GM13976 (cell line): ENCODE measurements around the gene ADIG.

Experiments
- DNase-seq: peaks from one replicate; pipeline ENCODE4 v3.0.0; 2012; ENCODE audit warnings: low spot score
- in situ Hi-C: fragments of 300-500 bp; cut with MboI; formaldehyde crosslinking; loops from one replicate; pipeline ENCODE4 v1.12.0; 2022; ENCODE audit warnings: low sequenced_read_pairs, mixed read lengths, inconsistent platforms; ENCODE audit not compliant: unreplicated experiment
- TF ChIP-seq, protein P1 (sequence below): IDR thresholded peaks from 2 replicates; pipeline ENCODE4 v1.5.1; 2012; ENCODE audit warnings: borderline replicate concordance, mild to moderate bottlenecking; ENCODE audit not compliant: insufficient read depth; ENCODE audit errors: extremely low read depth, missing control alignments, control extremely low read depth

Gene ADIG

DNA sequence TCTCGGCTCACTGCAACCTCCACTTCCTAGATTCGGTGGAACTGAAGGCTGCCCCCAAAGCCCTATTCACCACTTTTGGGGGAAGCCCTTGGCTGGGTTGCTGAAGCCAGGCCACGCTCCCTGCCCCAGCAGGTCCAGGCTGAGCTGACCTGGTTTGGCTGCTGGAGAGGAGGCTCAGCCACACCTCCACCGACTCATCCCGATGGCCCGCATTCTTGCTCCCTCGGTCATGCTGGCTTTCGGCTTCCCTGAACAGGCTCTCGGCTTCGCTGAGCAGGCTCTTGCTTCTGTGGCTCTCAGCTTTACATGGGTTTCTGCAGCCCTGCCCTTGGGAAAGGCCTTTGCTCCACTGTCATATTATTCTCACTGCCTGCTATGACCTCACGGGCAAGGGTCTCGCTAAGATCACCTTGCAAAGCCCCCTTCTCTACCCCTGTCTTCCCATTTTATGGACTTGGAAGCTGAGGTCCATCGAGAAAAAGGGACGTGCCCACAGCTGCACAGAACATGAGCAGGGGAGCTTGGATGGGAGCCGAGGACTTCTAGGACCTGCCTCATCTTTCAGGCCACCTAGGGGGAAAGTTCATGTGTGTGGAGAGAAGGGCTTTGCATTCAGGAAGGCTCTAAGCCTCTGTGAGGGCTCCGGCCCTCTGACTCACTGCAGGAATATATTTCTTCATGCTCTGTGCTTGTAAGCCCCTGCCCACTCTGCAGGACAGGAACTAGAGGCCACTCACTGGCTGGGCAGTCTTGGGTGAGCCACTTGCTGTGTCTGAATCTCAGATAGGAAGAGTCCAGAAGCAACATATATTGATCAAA lies 36.2 kb downstream of the ADIG start:
- in situ Hi-C loops, result no loop called here
- no peak for DNase-seq
- TF ChIP-seq, protein P1, sequence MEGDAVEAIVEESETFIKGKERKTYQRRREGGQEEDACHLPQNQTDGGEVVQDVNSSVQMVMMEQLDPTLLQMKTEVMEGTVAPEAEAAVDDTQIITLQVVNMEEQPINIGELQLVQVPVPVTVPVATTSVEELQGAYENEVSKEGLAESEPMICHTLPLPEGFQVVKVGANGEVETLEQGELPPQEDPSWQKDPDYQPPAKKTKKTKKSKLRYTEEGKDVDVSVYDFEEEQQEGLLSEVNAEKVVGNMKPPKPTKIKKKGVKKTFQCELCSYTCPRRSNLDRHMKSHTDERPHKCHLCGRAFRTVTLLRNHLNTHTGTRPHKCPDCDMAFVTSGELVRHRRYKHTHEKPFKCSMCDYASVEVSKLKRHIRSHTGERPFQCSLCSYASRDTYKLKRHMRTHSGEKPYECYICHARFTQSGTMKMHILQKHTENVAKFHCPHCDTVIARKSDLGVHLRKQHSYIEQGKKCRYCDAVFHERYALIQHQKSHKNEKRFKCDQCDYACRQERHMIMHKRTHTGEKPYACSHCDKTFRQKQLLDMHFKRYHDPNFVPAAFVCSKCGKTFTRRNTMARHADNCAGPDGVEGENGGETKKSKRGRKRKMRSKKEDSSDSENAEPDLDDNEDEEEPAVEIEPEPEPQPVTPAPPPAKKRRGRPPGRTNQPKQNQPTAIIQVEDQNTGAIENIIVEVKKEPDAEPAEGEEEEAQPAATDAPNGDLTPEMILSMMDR, result no peak

DNA sequence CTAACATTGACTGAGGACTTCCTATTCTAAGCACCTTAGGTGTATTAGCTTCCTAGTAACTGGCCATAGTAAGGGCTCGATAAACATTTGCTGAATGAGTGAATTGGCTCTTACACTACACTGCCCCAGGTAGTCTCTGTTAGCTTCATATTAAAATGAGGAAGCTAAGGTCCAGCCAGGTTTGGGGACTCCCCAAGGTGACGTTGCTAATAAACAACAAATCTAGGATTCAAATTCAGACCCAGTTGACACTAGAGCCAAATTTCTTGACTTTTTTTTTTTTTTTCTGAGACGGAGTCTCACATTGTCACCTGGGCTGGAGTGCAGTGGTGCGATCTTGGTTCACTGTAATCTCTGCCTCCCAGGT lies 36.8 kb downstream of the ADIG start:
- TF ChIP-seq, protein P1, result no peak
- no peak for DNase-seq
- in situ Hi-C loops, result no loop called here

DNA sequence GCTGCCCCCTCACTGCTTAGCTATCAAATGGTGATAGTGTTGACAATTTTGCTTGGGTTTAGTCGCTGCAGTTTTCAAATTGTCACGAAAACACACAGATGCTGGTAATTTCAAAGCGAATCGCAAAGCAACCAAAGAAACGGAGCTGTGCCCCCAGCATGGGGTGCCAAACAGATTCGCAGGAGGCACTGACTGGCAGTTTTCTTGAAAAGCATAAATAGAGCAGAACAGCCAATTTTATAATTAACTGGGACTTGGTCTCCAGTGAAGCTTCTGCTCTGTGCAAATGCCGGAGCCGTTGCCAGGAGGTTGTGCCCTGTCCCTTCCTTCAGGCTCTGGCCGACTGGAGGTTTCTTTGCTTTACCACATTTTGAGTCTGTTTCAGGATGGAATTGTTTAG lies 39.4 kb downstream of the ADIG start:
- TF ChIP-seq, protein P1, result no peak
- in situ Hi-C loops, result no loop called here
- DNase-seq, result no peak

DNA sequence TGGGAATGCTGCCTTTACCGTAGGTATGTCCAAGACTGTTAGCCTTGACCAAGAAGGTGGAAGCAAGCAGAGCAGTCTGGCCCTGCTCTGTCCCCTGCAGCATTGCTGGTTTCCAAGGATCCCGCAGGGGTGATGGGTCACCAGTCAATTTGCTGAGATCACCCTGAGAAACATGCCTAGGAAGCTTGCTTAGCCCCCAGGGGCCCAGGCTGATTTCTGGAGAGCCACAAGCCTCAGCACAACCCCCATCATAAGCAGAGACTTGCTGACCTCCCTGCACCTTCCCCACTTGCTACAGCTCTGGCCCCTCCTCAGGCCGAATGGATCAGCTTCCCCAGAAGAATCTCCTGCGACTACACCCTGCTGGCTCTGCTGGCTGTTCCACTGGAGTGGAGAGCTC lies 42.1 kb downstream of the ADIG start:
- DNase-seq, result no peak
- in situ Hi-C loops, result no loop called here
- TF ChIP-seq, protein P1, result no peak

DNA sequence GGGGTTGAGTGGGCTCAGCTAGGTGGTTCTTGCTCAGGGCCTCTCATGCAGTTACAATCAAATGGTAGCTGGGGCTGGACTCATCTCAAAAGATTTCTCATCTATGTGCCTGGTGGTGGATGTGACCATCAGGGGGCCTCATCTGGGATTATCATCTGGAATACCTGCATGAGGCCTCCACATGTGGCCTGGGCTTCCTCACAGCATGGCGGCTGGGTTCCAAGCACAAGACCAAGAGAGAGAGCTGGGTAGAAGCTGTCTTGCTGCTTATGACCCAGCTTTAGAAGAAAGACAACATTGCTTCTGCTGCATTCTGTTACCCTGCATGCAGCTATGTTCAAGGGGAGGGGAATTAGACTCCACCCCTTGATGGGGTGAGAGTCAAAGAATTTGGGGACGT lies 43.1 kb downstream of the ADIG start:
- in situ Hi-C loops, result no loop called here
- TF ChIP-seq, protein P1, result no peak
- no peak for DNase-seq

DNA sequence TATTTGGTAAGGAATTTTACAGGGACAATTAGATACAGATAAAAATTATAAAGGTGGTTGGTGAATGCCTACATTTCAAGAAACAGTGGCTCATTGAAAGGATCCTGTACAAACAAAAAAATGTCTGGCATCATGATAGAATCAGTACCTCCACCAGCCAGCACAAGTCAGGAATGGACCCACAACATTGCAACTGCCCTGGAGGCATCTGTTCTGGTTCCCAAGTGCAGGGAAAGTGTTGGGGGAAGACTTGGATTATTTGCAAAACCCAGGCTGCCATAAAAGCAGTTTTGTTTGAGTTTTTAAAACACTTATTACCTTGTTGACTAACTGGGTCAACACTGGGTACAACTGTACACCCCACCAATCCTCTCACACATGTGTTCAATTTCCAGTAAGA lies 44.9 kb downstream of the ADIG start:
- in situ Hi-C loops, result no loop called here
- DNase-seq, result no peak
- TF ChIP-seq, protein P1, result no peak

DNA sequence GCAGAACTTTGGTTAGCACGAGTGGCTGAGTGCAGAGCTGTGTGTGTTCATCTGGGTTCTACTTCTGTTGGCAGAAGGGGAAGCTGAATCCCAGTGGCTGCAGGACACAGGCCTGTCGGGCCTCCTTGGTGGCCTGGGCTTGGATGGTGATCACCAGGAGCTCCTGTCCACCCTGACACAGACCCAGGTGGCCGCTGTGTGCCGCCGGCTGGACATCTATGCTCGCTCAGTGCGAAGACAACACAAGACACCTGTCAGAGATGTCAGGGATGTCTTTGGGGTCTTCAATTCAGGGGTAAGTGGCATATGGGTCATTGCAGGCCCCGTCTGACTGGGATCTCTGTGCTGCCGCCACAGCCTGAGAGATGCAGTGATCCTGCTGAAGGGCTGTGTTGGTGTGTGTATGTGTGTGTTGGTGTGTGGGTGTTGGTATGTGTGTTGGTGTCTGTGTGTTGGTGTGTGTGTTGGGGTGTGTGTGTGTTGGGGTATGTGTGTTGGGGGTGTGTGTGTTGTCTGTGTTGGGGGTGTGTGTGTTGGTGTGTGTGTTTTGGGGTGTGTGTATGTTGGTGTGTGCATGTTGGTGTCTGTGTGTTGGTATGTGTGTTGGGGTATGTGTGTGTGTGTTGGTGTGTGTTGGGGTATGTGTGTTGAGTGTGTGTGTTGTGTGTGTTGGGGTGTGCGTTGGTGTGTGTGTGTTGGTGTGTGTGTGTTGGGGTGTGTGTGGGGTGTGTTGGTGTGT lies 46.1 kb downstream of the ADIG start:
- TF ChIP-seq, protein P1, result no peak
- in situ Hi-C loops, result no loop called here
- no peak for DNase-seq
